Measurements from ENCODE around the gene PPP1R10. TPM values are rescaled to one million over a fixed set of nuclear protein-coding genes. Genes with fewer than 3 reads are reported as not detected.

PPP1R10 gene
- total and polyA plus RNA-seq, 9 donors: 34.7 to 106 (median 76.0) TPM

- Histone ChIP-seq H3K4me3 (no peak overlapping the region), H3K36me3 (no peaks in the 10 kb centered on the region), H3K27ac (no peak overlapping the region), H3K27me3 (no peaks in the 10 kb centered on the region), H3K4me1 (ENCODE audit: insufficient read depth) (no peaks in the 10 kb centered on the region), H3K9me3 (no peaks in the 10 kb centered on the region)
- DNase-seq: no peak
- TF ChIP-seq, protein P1, sequence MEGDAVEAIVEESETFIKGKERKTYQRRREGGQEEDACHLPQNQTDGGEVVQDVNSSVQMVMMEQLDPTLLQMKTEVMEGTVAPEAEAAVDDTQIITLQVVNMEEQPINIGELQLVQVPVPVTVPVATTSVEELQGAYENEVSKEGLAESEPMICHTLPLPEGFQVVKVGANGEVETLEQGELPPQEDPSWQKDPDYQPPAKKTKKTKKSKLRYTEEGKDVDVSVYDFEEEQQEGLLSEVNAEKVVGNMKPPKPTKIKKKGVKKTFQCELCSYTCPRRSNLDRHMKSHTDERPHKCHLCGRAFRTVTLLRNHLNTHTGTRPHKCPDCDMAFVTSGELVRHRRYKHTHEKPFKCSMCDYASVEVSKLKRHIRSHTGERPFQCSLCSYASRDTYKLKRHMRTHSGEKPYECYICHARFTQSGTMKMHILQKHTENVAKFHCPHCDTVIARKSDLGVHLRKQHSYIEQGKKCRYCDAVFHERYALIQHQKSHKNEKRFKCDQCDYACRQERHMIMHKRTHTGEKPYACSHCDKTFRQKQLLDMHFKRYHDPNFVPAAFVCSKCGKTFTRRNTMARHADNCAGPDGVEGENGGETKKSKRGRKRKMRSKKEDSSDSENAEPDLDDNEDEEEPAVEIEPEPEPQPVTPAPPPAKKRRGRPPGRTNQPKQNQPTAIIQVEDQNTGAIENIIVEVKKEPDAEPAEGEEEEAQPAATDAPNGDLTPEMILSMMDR (IDR thresholded peaks at IDR 0.05): no peak
- TF ChIP-seq POLR2A (IDR thresholded peaks at IDR 0.05): no peak
- TF ChIP-seq EP300 (IDR thresholded peaks at IDR 0.05): no peak
- WGBS, 3 donors: 92 to 98% (median 98%) methylated on average over 2 of the region's 2 CpGs
- intact Hi-C loops (cut with DNase I): no loop called here
Measured at GRCh38 chr6:30643656-30644055, 26.6 kb upstream of the PPP1R10 start.

DNA sequence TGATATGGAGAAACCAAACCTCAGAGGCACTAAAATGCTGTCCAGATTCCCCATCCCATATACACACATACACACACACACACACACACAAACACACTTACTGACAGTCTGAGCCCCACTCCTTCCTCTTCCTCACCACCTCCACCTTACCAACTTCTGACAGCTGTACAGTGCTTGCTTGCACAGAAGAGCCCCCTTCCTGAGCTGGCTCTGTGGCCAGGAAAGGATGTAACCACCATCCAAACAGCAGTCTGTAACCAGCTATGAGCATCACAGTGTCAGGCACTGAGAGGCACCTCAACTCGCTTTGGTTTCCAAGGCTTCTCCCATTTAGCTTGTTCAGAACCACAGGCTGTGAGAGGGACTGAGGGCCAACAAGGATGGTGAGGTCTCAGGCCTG, 24.0 kb upstream of the PPP1R10 start:
- WGBS, 3 donors: 83 to 100% (median 95%) methylated on average over 1 of the region's 1 CpG
- TF ChIP-seq EP300 (IDR thresholded peaks at IDR 0.05): no peak
- no peak for TF ChIP-seq POLR2A (IDR thresholded peaks at IDR 0.05)
- TF ChIP-seq, protein P1 (IDR thresholded peaks at IDR 0.05): no peak
- Histone ChIP-seq H3K27ac (no peak overlapping the region), H3K4me1 (ENCODE audit: insufficient read depth) (no peaks in the 10 kb centered on the region), H3K36me3 (no peaks in the 10 kb centered on the region), H3K4me3 (no peak overlapping the region), H3K9me3 (no peaks in the 10 kb centered on the region), H3K27me3 (no peaks in the 10 kb centered on the region)
- DNase-seq: no peak
- intact Hi-C loops (cut with DNase I): no loop called here

DNA sequence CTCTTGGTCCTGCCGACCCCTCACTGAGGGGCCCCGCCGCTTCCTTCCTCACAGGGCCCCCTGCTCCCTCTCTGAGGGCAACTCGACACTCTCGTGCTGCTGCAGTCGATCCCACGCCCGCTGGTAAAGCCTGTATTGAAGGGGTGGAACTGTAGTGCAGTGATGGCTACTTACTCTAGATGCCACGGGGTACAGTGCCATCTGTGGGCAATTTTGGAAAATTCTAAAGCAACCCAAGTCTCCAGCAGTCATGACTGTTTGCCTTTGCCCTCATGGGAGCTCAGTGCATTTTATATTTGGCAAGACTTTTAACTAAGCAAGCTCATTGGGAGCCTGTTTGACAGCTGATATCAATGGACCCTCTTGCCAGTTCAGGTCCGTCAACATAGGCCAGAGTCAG, 23.4 kb upstream of the PPP1R10 start:
- WGBS, 3 donors: 84 to 90% (median 89%) methylated on average over 10 of the region's 10 CpGs
- Histone ChIP-seq H3K27me3 (no peaks in the 10 kb centered on the region), H3K36me3 (no peaks in the 10 kb centered on the region), H3K4me1 (ENCODE audit: insufficient read depth) (no peaks in the 10 kb centered on the region), H3K9me3 (no peaks in the 10 kb centered on the region), H3K4me3 (no peak overlapping the region), H3K27ac (no peak overlapping the region)
- intact Hi-C loops (cut with DNase I): no loop called here
- no peak for TF ChIP-seq EP300 (IDR thresholded peaks at IDR 0.05)
- no peak for TF ChIP-seq POLR2A (IDR thresholded peaks at IDR 0.05)
- TF ChIP-seq, protein P1 (IDR thresholded peaks at IDR 0.05): no peak
- no peak for DNase-seq

GRCh38 chr6:30635834-30636233, 18.8 kb upstream of the PPP1R10 start:
- DNase-seq: no peak
- intact Hi-C loops (cut with DNase I): no loop called here
- no peak overlapping the region for H3K27ac ChIP-seq
- no peaks in the 10 kb centered on the region for H3K36me3 ChIP-seq
- TF ChIP-seq POLR2A (IDR thresholded peaks at IDR 0.05) (no peak), EP300 (IDR thresholded peaks at IDR 0.05) (no peak)
- TF ChIP-seq, protein P1 (IDR thresholded peaks at IDR 0.05): no peak
- H3K27me3 ChIP-seq: no peaks in the 10 kb centered on the region
- 95 to 98% (median 96%) methylated on average over 3 of the region's 3 CpGs for WGBS, 3 donors
- H3K4me1 ChIP-seq (ENCODE audit: insufficient read depth): no peaks in the 10 kb centered on the region
- H3K4me3 ChIP-seq: no peak overlapping the region
- H3K9me3 ChIP-seq: no peaks in the 10 kb centered on the region
